ENCODE measurements around the gene DOLPP1. TPM values are rescaled to one million over a fixed set of nuclear protein-coding genes. Genes with fewer than 3 reads are reported as not detected.

The DOLPP1 gene
- total and polyA plus RNA-seq, 2 of the 13 experiments (the other 11 are each of a cell fraction or from before 2014, with no cell fraction given): 21.0 to 34.1 TPM

- TF ChIP-seq IKZF5 (CRISPR knock-in tag; IDR thresholded peaks at IDR 0.05): no peak
- TF ChIP-seq, protein P1, sequence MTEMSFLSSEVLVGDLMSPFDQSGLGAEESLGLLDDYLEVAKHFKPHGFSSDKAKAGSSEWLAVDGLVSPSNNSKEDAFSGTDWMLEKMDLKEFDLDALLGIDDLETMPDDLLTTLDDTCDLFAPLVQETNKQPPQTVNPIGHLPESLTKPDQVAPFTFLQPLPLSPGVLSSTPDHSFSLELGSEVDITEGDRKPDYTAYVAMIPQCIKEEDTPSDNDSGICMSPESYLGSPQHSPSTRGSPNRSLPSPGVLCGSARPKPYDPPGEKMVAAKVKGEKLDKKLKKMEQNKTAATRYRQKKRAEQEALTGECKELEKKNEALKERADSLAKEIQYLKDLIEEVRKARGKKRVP (CRISPR knock-in tag; IDR thresholded peaks at IDR 0.05): no peak; a peak in 1 of 4 replicates
- no peak for TF ChIP-seq CENPX (CRISPR knock-in tag; IDR thresholded peaks at IDR 0.05)
- TF ChIP-seq PLSCR1 (CRISPR knock-in tag; IDR thresholded peaks at IDR 0.05; ENCODE audit: borderline replicate concordance): no peak
- TF ChIP-seq SIX1 (CRISPR knock-in tag; IDR thresholded peaks at IDR 0.05; ENCODE audit: borderline replicate concordance): no peak
- TF ChIP-seq RFXAP (CRISPR knock-in tag; IDR thresholded peaks at IDR 0.05; ENCODE audit: borderline replicate concordance): peak; percentile 99
- no peak for TF ChIP-seq ARID2 (CRISPR knock-in tag; IDR thresholded peaks at IDR 0.05; ENCODE audit: borderline replicate concordance)
- TF ChIP-seq, protein P2, sequence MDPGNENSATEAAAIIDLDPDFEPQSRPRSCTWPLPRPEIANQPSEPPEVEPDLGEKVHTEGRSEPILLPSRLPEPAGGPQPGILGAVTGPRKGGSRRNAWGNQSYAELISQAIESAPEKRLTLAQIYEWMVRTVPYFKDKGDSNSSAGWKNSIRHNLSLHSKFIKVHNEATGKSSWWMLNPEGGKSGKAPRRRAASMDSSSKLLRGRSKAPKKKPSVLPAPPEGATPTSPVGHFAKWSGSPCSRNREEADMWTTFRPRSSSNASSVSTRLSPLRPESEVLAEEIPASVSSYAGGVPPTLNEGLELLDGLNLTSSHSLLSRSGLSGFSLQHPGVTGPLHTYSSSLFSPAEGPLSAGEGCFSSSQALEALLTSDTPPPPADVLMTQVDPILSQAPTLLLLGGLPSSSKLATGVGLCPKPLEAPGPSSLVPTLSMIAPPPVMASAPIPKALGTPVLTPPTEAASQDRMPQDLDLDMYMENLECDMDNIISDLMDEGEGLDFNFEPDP (CRISPR knock-in tag; conservative IDR thresholded peaks at IDR 0.05): no peak
- no peak for TF ChIP-seq ZNF710 (CRISPR knock-in tag; IDR thresholded peaks at IDR 0.05; ENCODE audit: borderline replicate concordance)
- TF ChIP-seq EED (CRISPR knock-in tag; IDR thresholded peaks at IDR 0.05): no peak
- no peak for TF ChIP-seq ZNF652 (CRISPR knock-in tag; IDR thresholded peaks at IDR 0.05; ENCODE audit: borderline replicate concordance, low read depth)
- TF ChIP-seq ZNF10 (CRISPR knock-in tag; IDR thresholded peaks at IDR 0.05; ENCODE audit: borderline replicate concordance, low read depth): no peak
- TF ChIP-seq ZNF282 (IDR thresholded peaks at IDR 0.05; ENCODE audit: partially characterized antibody): no peak
- TF ChIP-seq CREM (IDR thresholded peaks at IDR 0.05): peak; percentile 61; the same call in 1 of the 2 replicates
- TF ChIP-seq CREM (CRISPR knock-in tag; IDR thresholded peaks at IDR 0.05): no peak
- no peak for TF ChIP-seq ZKSCAN5 (CRISPR knock-in tag; IDR thresholded peaks at IDR 0.05)
- TF ChIP-seq GLI4 (CRISPR knock-in tag; IDR thresholded peaks at IDR 0.05; ENCODE audit: borderline replicate concordance): no peak
- no peak for TF ChIP-seq LCORL (IDR thresholded peaks at IDR 0.05)
- TF ChIP-seq LCORL (CRISPR knock-in tag; IDR thresholded peaks at IDR 0.05): peak; percentile 65; the same call in 1 of the 2 replicates
- no peak; the same call in 1 of the 2 replicates for TF ChIP-seq TOPORS (CRISPR knock-in tag; IDR thresholded peaks at IDR 0.05)
- TF ChIP-seq ZNF891 (CRISPR knock-in tag; IDR thresholded peaks at IDR 0.05): 0 out of 2 replicates have a peak, but pooled peaks have one; percentile 13
- no peak for TF ChIP-seq ZNF260 (CRISPR knock-in tag; IDR thresholded peaks at IDR 0.05; ENCODE audit: borderline replicate concordance, low read depth)
- TF ChIP-seq ZNF24 (IDR thresholded peaks at IDR 0.05): no peak
These were observed at the start of gene DOLPP1 (continued) for GRCh38 chr9:129080601-129081387.

Data from HepG2 (cell line).